WTC11 (cell line): ENCODE data around the gene EVI5L. TPM values are rescaled to one million over a fixed set of nuclear protein-coding genes. Genes with fewer than 3 reads are reported as not detected.

Experiments used
- ATAC-seq: fragments of 200-7000 bp; cut with Tn5 transposase; 2 replicates; pipeline ENCODE4 v1.10.0; 2021; ENCODE audit warnings: mild to moderate bottlenecking, moderate library complexity
- CTCF ChIA-PET: fragments of 300-600 bp; sonication (Branson Sonifier 250); formaldehyde crosslinking; loops from one replicate; lab custom pipeline; 2021; ENCODE audit warnings: antibody characterized with exemption; lab: Charles Lee
- POLR2A ChIA-PET: fragments of 350-600 bp; sonication (Branson Sonifier 250); formaldehyde crosslinking; loops from one replicate; lab custom pipeline; 2021; ENCODE audit warnings: antibody characterized with exemption; lab: Charles Lee
- DNase-seq: peaks from one replicate; pipeline ENCODE4 v3.0.0; 2021; ENCODE audit warnings: low spot score
- H3K27ac Mint-ChIP-seq: 2 replicates; pipeline ENCODE4 v1.8.0; 2021; ENCODE audit warnings: mixed read lengths
- H3K27me3 Mint-ChIP-seq: 2 replicates; pipeline ENCODE4 v1.8.0; 2021; ENCODE audit warnings: low read depth, mild to moderate bottlenecking, moderate library complexity, mixed read lengths
- H3K36me3 Mint-ChIP-seq: 2 replicates; pipeline ENCODE4 v1.8.0; 2021; ENCODE audit warnings: mixed read lengths
- H3K4me1 Mint-ChIP-seq: 2 replicates; pipeline ENCODE4 v1.8.0; 2022; ENCODE audit warnings: mixed read lengths
- H3K4me3 Mint-ChIP-seq: 2 replicates; pipeline ENCODE4 v1.8.0; 2021; ENCODE audit warnings: mild to moderate bottlenecking, moderate library complexity, mixed read lengths
- H3K9me3 Mint-ChIP-seq: 2 replicates; pipeline ENCODE4 v1.8.0; 2021; ENCODE audit warnings: mixed read lengths
- ARID4B ChIP-seq: sonication (generic); formaldehyde crosslinking; IDR thresholded peaks from 2 replicates; pipeline ENCODE4 v1.8.0; 2023; ENCODE audit warnings: missing genetic modification reagents, mild to moderate bottlenecking, borderline replicate concordance
- ATF2 ChIP-seq: sonication (generic); formaldehyde crosslinking; IDR thresholded peaks from 2 replicates; pipeline ENCODE4 v1.8.1; 2022; ENCODE audit warnings: low read depth, missing genetic modification reagents, borderline replicate concordance
- CDX4 ChIP-seq: fragments of 250-450 bp; sonication (Bioruptor Pico); IDR thresholded peaks from 2 replicates; pipeline ENCODE4 v1.9.0; 2021; ENCODE audit warnings: moderate library complexity, mild to moderate bottlenecking, inconsistent platforms, borderline replicate concordance
- E2F1 ChIP-seq: sonication (generic); formaldehyde crosslinking; IDR thresholded peaks from 2 replicates; pipeline ENCODE4 v1.8.0; 2022; ENCODE audit warnings: mild to moderate bottlenecking, missing genetic modification reagents
- E2F5 ChIP-seq: sonication (generic); formaldehyde crosslinking; IDR thresholded peaks from 2 replicates; pipeline ENCODE4 v1.8.1; 2022; ENCODE audit warnings: mild to moderate bottlenecking, moderate library complexity, missing genetic modification reagents
- EMX1 ChIP-seq: fragments of 250-450 bp; sonication (Bioruptor Pico); IDR thresholded peaks from 2 replicates; pipeline ENCODE4 v1.8.0; 2021; ENCODE audit warnings: mild to moderate bottlenecking
- ERG ChIP-seq: fragments of 250-450 bp; sonication (Bioruptor Pico); IDR thresholded peaks from 2 replicates; pipeline ENCODE4 v1.8.0; 2021; ENCODE audit warnings: mild to moderate bottlenecking
- ETV6 ChIP-seq: sonication (generic); formaldehyde crosslinking; IDR thresholded peaks from 2 replicates; pipeline ENCODE4 v1.8.1; 2022; ENCODE audit warnings: mild to moderate bottlenecking, missing genetic modification reagents
- FOXJ3 ChIP-seq: sonication (generic); formaldehyde crosslinking; IDR thresholded peaks from 2 replicates; pipeline ENCODE4 v1.9.0; 2021; ENCODE audit warnings: missing genetic modification reagents, mild to moderate bottlenecking, borderline replicate concordance
- KAT7 ChIP-seq: sonication (generic); formaldehyde crosslinking; IDR thresholded peaks from 2 replicates; pipeline ENCODE4 v1.8.1; 2023; ENCODE audit warnings: missing genetic modification reagents, mild to moderate bottlenecking, borderline replicate concordance
- NFATC4 ChIP-seq: fragments of 250-450 bp; sonication (Bioruptor Pico); IDR thresholded peaks from 2 replicates; pipeline ENCODE4 v1.9.0; 2021; ENCODE audit warnings: mild to moderate bottlenecking
- NR3C1 ChIP-seq: sonication (generic); formaldehyde crosslinking; conservative IDR thresholded peaks from 2 replicates; pipeline ENCODE4 v1.8.1; 2023; ENCODE audit warnings: low read depth, mild to moderate bottlenecking, missing genetic modification reagents
- SP1 ChIP-seq: sonication (generic); formaldehyde crosslinking; conservative IDR thresholded peaks from 2 replicates; pipeline ENCODE4 v1.8.1; 2022; ENCODE audit warnings: missing genetic modification reagents
- TCF7 ChIP-seq: sonication (generic); formaldehyde crosslinking; IDR thresholded peaks from 2 replicates; pipeline ENCODE4 v1.8.0; 2022; ENCODE audit warnings: mild to moderate bottlenecking, low read depth, missing genetic modification reagents, moderate library complexity
- ZNF121 ChIP-seq: sonication (generic); formaldehyde crosslinking; IDR thresholded peaks from 2 replicates; pipeline ENCODE4 v1.8.0; 2023; ENCODE audit warnings: missing genetic modification reagents
- ZNF281 ChIP-seq: sonication (generic); formaldehyde crosslinking; IDR thresholded peaks from 2 replicates; pipeline ENCODE4 v1.8.0; 2023; ENCODE audit warnings: mild to moderate bottlenecking, missing genetic modification reagents
- ZNF396 ChIP-seq: fragments of 250-450 bp; sonication (Bioruptor Pico); IDR thresholded peaks from 2 replicates; pipeline ENCODE4 v1.8.0; 2021; ENCODE audit warnings: mild to moderate bottlenecking, moderate library complexity, borderline replicate concordance
- ZNF512 ChIP-seq: sonication (generic); formaldehyde crosslinking; IDR thresholded peaks from 2 replicates; pipeline ENCODE4 v1.8.1; 2022; ENCODE audit warnings: missing genetic modification reagents, borderline replicate concordance
- total RNA-seq: library from RNA; stranded (reverse); gene quantifications from 3 replicates; pipeline ENCODE4 v1.2.3, GENCODE V29; 2021

Gene EVI5L
- total RNA-seq, 1 experiment from 2014 or later, result 10.5 TPM

GRCh38 chr19:7840629-7841028 is 10.6 kb downstream of the EVI5L start:
- H3K4me1 Mint-ChIP-seq, result no peaks in the 10 kb centered on the region
- H3K9me3 Mint-ChIP-seq, result peaks cover 6% of the 10 kb centered on the region
- H3K27ac Mint-ChIP-seq, result no peak overlapping the region
- ChIA-PET CTCF (no interaction called here), POLR2A (no interaction called here)
- DNase-seq, result no peak
- ATAC-seq, result no peak
- peaks cover 36% of the 10 kb centered on the region for H3K27me3 Mint-ChIP-seq
- no peak overlapping the region for H3K4me3 Mint-ChIP-seq
- no peak for TF ChIP-seq ARID4B (CRISPR knock-in tag)
- TF ChIP-seq FOXJ3, result no peak
- H3K36me3 Mint-ChIP-seq, result no peaks in the 10 kb centered on the region

- peaks cover 32% of the 10 kb centered on the region for H3K27me3 Mint-ChIP-seq
- peaks cover 6% of the 10 kb centered on the region for H3K9me3 Mint-ChIP-seq
- no peak for DNase-seq
- ATAC-seq, result no peak
- ChIA-PET POLR2A (no interaction called here), CTCF (no interaction called here)
- H3K36me3 Mint-ChIP-seq, result no peaks in the 10 kb centered on the region
- no peak for TF ChIP-seq ERG (CRISPR knock-in tag)
- no peak for TF ChIP-seq KAT7 (CRISPR knock-in tag)
- no peak for TF ChIP-seq ETV6 (CRISPR knock-in tag)
- TF ChIP-seq CDX4, result no peak
- TF ChIP-seq ZNF281 (CRISPR knock-in tag), result no peak
- TF ChIP-seq EMX1 (CRISPR knock-in tag), result no peak
- no peak for TF ChIP-seq ZNF512 (CRISPR knock-in tag)
- TF ChIP-seq ZNF396 (CRISPR knock-in tag), result no peak
- no peak for TF ChIP-seq TCF7 (CRISPR knock-in tag)
- TF ChIP-seq SP1 (CRISPR knock-in tag), result no peak
- TF ChIP-seq ZNF121 (CRISPR knock-in tag), result no peak
- TF ChIP-seq NR3C1 (CRISPR knock-in tag), result no peak
- TF ChIP-seq NFATC4, result no peak
- TF ChIP-seq E2F1 (CRISPR knock-in tag), result no peak
- no peak for TF ChIP-seq E2F5 (CRISPR knock-in tag)
- no peak for TF ChIP-seq ATF2
- no peak overlapping the region for H3K27ac Mint-ChIP-seq
- H3K4me1 Mint-ChIP-seq, result no peaks in the 10 kb centered on the region
- H3K4me3 Mint-ChIP-seq, result no peak overlapping the region
Measured at GRCh38 chr19:7841751-7842660, 12.0 kb downstream of the EVI5L start.
